Measurements from ENCODE around the gene FBXL7.

The FBXL7 gene

GRCh38 chr5:15550502-15551112 is 50.6 kb downstream of the FBXL7 start:
- H3K9me3 ChIP-seq (ENCODE audit: control insufficient read depth, low read length): no peaks in the 10 kb centered on the region
- H3K9ac ChIP-seq (ENCODE audit: low read length): no peak overlapping the region
- no peak overlapping the region for H3K4me3 ChIP-seq (ENCODE audit: low read length)
- H3K4me1 ChIP-seq (ENCODE audit: control insufficient read depth, insufficient read depth, low read length): no peaks in the 10 kb centered on the region
- H3K27me3 ChIP-seq (ENCODE audit: control insufficient read depth, insufficient read depth, low read length): no peaks in the 10 kb centered on the region
- no peaks in the 10 kb centered on the region for H3K36me3 ChIP-seq (ENCODE audit: control insufficient read depth, insufficient read depth, low read length)

GRCh38 chr5:15551113-15551504 is 51.1 kb downstream of the FBXL7 start:
- H3K4me3 ChIP-seq (ENCODE audit: low read length): no peak overlapping the region
- no peaks in the 10 kb centered on the region for H3K27me3 ChIP-seq (ENCODE audit: control insufficient read depth, insufficient read depth, low read length)
- H3K9ac ChIP-seq (ENCODE audit: low read length): no peak overlapping the region
- H3K36me3 ChIP-seq (ENCODE audit: control insufficient read depth, insufficient read depth, low read length): no peaks in the 10 kb centered on the region
- H3K9me3 ChIP-seq (ENCODE audit: control insufficient read depth, low read length): no peaks in the 10 kb centered on the region
- no peaks in the 10 kb centered on the region for H3K4me1 ChIP-seq (ENCODE audit: control insufficient read depth, insufficient read depth, low read length)

GRCh38 chr5:15554542-15554941 is 54.6 kb downstream of the FBXL7 start:
- Histone ChIP-seq H3K27me3 (ENCODE audit: control insufficient read depth, insufficient read depth, low read length) (no peaks in the 10 kb centered on the region), H3K9ac (ENCODE audit: low read length) (no peak overlapping the region), H3K9me3 (ENCODE audit: control insufficient read depth, low read length) (no peaks in the 10 kb centered on the region)

GRCh38 chr5:15555176-15555575 is 55.2 kb downstream of the FBXL7 start:
- Histone ChIP-seq H3K4me3 (ENCODE audit: low read length) (no peak overlapping the region), H3K4me1 (ENCODE audit: control insufficient read depth, insufficient read depth, low read length) (no peaks in the 10 kb centered on the region), H3K27me3 (ENCODE audit: control insufficient read depth, insufficient read depth, low read length) (no peaks in the 10 kb centered on the region), H3K9me3 (ENCODE audit: control insufficient read depth, low read length) (no peaks in the 10 kb centered on the region), H3K9ac (ENCODE audit: low read length) (no peak overlapping the region), H3K36me3 (ENCODE audit: control insufficient read depth, insufficient read depth, low read length) (no peaks in the 10 kb centered on the region)

More at GRCh38 chr5:15554542-15554941, 54.6 kb downstream of the FBXL7 start:
- Histone ChIP-seq H3K4me3 (ENCODE audit: low read length) (no peak overlapping the region), H3K4me1 (ENCODE audit: control insufficient read depth, insufficient read depth, low read length) (no peaks in the 10 kb centered on the region), H3K36me3 (ENCODE audit: control insufficient read depth, insufficient read depth, low read length) (no peaks in the 10 kb centered on the region)

DNA sequence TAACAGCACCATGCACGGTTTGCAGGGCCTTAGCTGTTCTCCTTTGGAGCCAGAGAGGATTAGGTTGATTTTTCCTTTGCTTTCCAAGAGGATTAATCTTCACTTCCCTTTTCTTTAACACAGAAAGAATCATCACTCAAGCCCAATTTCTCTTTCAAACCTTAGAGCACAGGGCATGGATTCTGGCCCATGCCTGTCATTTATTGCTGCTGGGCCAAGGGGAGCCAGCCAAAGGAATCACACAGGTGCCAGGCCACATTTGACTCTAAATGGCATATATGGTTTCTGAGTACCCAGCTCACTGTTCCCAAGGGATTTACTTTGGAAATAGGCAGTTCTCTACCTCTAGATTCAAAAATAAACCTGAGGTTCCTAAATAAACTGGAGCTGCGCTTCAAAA is 58.3 kb downstream of the FBXL7 start:
- Histone ChIP-seq H3K4me1 (ENCODE audit: control insufficient read depth, insufficient read depth, low read length) (no peaks in the 10 kb centered on the region), H3K4me3 (ENCODE audit: low read length) (no peak overlapping the region), H3K9me3 (ENCODE audit: control insufficient read depth, low read length) (no peaks in the 10 kb centered on the region), H3K36me3 (ENCODE audit: control insufficient read depth, insufficient read depth, low read length) (no peaks in the 10 kb centered on the region), H3K9ac (ENCODE audit: low read length) (no peak overlapping the region), H3K27me3 (ENCODE audit: control insufficient read depth, insufficient read depth, low read length) (no peaks in the 10 kb centered on the region)

- no peaks in the 10 kb centered on the region for H3K4me1 ChIP-seq (ENCODE audit: control insufficient read depth, insufficient read depth, low read length)
- H3K27me3 ChIP-seq (ENCODE audit: control insufficient read depth, insufficient read depth, low read length): no peaks in the 10 kb centered on the region
Measured at GRCh38 chr5:15558681-15559080, 58.7 kb downstream of the FBXL7 start.

GRCh38 chr5:15560421-15560820 is 60.4 kb downstream of the FBXL7 start:
- Histone ChIP-seq H3K4me1 (ENCODE audit: control insufficient read depth, insufficient read depth, low read length) (no peaks in the 10 kb centered on the region), H3K36me3 (ENCODE audit: control insufficient read depth, insufficient read depth, low read length) (no peaks in the 10 kb centered on the region), H3K9ac (ENCODE audit: low read length) (no peak overlapping the region), H3K4me3 (ENCODE audit: low read length) (no peak overlapping the region), H3K9me3 (ENCODE audit: control insufficient read depth, low read length) (no peaks in the 10 kb centered on the region), H3K27me3 (ENCODE audit: control insufficient read depth, insufficient read depth, low read length) (no peaks in the 10 kb centered on the region)

More at GRCh38 chr5:15558681-15559080, 58.7 kb downstream of the FBXL7 start:
- Histone ChIP-seq H3K36me3 (ENCODE audit: control insufficient read depth, insufficient read depth, low read length) (no peaks in the 10 kb centered on the region), H3K9ac (ENCODE audit: low read length) (no peak overlapping the region), H3K9me3 (ENCODE audit: control insufficient read depth, low read length) (no peaks in the 10 kb centered on the region), H3K4me3 (ENCODE audit: low read length) (no peak overlapping the region)

DNA sequence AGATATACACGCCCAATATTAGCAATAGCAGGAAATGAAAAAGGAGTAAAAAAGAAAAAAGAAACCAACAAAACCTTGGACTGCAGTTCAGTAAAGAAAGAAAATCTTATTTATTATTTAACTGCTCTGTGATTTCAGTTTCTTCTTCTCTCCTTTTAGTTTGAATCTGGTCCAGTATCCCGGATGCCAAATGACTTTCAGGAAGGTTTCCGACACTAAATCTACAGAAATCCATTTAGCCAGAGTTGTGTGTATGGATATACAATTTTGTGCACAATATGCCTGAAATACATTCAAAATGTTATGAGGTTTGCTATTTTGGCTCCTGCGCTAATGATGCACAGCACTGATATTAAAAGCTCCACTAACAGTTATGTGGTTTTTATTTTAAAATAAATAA is 64.5 kb downstream of the FBXL7 start:
- Histone ChIP-seq H3K9ac (ENCODE audit: low read length) (no peak overlapping the region), H3K4me1 (ENCODE audit: control insufficient read depth, insufficient read depth, low read length) (no peaks in the 10 kb centered on the region), H3K4me3 (ENCODE audit: low read length) (no peak overlapping the region), H3K36me3 (ENCODE audit: control insufficient read depth, insufficient read depth, low read length) (no peaks in the 10 kb centered on the region), H3K9me3 (ENCODE audit: control insufficient read depth, low read length) (no peaks in the 10 kb centered on the region), H3K27me3 (ENCODE audit: control insufficient read depth, insufficient read depth, low read length) (no peaks in the 10 kb centered on the region)

GRCh38 chr5:15564957-15565356 is 65.0 kb downstream of the FBXL7 start:
- H3K36me3 ChIP-seq (ENCODE audit: control insufficient read depth, insufficient read depth, low read length): no peaks in the 10 kb centered on the region
- H3K4me3 ChIP-seq (ENCODE audit: low read length): no peak overlapping the region
- H3K4me1 ChIP-seq (ENCODE audit: control insufficient read depth, insufficient read depth, low read length): no peaks in the 10 kb centered on the region
- H3K9me3 ChIP-seq (ENCODE audit: control insufficient read depth, low read length): no peaks in the 10 kb centered on the region
- H3K27me3 ChIP-seq (ENCODE audit: control insufficient read depth, insufficient read depth, low read length): no peaks in the 10 kb centered on the region
- no peak overlapping the region for H3K9ac ChIP-seq (ENCODE audit: low read length)

GRCh38 chr5:15566306-15566705 is 66.3 kb downstream of the FBXL7 start:
- H3K9me3 ChIP-seq (ENCODE audit: control insufficient read depth, low read length): no peaks in the 10 kb centered on the region
- no peaks in the 10 kb centered on the region for H3K4me1 ChIP-seq (ENCODE audit: control insufficient read depth, insufficient read depth, low read length)
- no peak overlapping the region for H3K9ac ChIP-seq (ENCODE audit: low read length)
- H3K4me3 ChIP-seq (ENCODE audit: low read length): no peak overlapping the region
- no peaks in the 10 kb centered on the region for H3K36me3 ChIP-seq (ENCODE audit: control insufficient read depth, insufficient read depth, low read length)
- H3K27me3 ChIP-seq (ENCODE audit: control insufficient read depth, insufficient read depth, low read length): no peaks in the 10 kb centered on the region

DNA sequence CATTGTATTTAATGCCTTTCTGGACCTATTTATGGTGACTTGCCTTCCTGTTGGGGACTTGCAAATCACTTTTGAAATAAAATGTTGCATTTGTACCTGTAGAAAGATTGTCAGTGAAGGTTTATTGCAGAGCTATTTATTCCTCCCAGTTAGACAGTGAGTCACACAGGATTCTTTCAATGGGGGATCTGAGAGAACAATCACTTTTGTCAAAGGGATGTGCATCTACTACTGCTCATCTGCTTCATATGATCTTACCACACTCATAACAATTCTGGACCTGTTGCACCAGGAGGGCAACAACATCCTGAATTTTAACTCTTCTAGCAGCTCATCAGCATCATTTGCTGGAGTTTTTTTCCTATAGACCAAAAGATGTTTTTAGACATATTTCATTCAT is 66.8 kb downstream of the FBXL7 start:
- Histone ChIP-seq H3K9ac (ENCODE audit: low read length) (no peak overlapping the region), H3K9me3 (ENCODE audit: control insufficient read depth, low read length) (no peaks in the 10 kb centered on the region), H3K36me3 (ENCODE audit: control insufficient read depth, insufficient read depth, low read length) (no peaks in the 10 kb centered on the region), H3K4me1 (ENCODE audit: control insufficient read depth, insufficient read depth, low read length) (no peaks in the 10 kb centered on the region), H3K4me3 (ENCODE audit: low read length) (no peak overlapping the region), H3K27me3 (ENCODE audit: control insufficient read depth, insufficient read depth, low read length) (no peaks in the 10 kb centered on the region)

DNA sequence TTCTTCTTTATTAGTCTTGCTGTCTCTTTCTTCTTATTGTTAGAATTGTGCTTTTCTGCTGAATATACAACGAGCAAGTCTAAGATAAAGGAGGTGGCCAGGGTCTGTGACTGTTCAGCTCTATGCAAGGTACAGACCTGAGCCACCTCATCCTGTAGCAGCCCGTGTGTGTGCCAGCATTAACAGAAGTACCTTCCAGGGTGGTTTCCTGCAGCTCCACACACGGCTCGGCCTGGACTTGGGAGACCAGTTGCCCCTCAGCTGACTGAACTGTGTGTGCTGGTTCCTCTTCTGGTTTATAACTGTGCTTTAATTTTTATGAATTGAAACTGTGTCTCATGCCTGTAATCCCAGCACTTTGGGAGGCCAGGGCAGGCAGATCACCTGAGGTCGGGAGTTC is 70.5 kb downstream of the FBXL7 start:
- no peak overlapping the region for H3K9ac ChIP-seq (ENCODE audit: low read length)
- no peaks in the 10 kb centered on the region for H3K36me3 ChIP-seq (ENCODE audit: control insufficient read depth, insufficient read depth, low read length)
- no peaks in the 10 kb centered on the region for H3K4me1 ChIP-seq (ENCODE audit: control insufficient read depth, insufficient read depth, low read length)
- no peak overlapping the region for H3K4me3 ChIP-seq (ENCODE audit: low read length)
- no peaks in the 10 kb centered on the region for H3K9me3 ChIP-seq (ENCODE audit: control insufficient read depth, low read length)
- no peaks in the 10 kb centered on the region for H3K27me3 ChIP-seq (ENCODE audit: control insufficient read depth, insufficient read depth, low read length)

DNA sequence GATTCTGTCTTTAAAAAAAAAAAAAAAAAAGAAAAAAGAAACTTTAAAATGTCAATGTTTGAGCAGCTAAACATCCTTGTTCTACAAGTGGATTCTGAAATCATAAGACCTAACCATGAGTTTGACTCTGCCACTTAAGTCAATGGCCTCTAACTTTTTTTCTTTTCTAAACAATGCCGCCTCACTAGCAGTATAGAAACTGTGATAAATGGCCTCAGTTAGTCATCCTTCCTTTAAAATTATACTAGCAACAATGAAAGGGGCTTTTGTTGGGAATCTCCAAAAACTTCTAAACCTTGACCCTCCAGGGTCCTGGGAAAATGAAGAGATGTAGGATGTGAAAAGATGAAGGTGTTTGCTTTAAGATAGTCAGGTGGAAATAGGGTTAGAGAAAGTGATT is 71.1 kb downstream of the FBXL7 start:
- Histone ChIP-seq H3K4me1 (ENCODE audit: control insufficient read depth, insufficient read depth, low read length) (no peaks in the 10 kb centered on the region), H3K9me3 (ENCODE audit: control insufficient read depth, low read length) (no peaks in the 10 kb centered on the region), H3K36me3 (ENCODE audit: control insufficient read depth, insufficient read depth, low read length) (no peaks in the 10 kb centered on the region), H3K9ac (ENCODE audit: low read length) (no peak overlapping the region), H3K4me3 (ENCODE audit: low read length) (no peak overlapping the region), H3K27me3 (ENCODE audit: control insufficient read depth, insufficient read depth, low read length) (no peaks in the 10 kb centered on the region)
